ENCODE measurements around the gene RAPGEF2.

The RAPGEF2 gene

GRCh38 chr4:159398236-159398638 lies 295.4 kb downstream of the RAPGEF2 start:
- TF ChIP-seq CTCF (IDR thresholded peaks at IDR 0.05): no peak

- no peak for TF ChIP-seq CTCF (IDR thresholded peaks at IDR 0.05)
Observed at GRCh38 chr4:159400558-159401225, 297.8 kb downstream of the RAPGEF2 start.

GRCh38 chr4:159401226-159401712 lies 298.4 kb downstream of the RAPGEF2 start:
- no peak for TF ChIP-seq CTCF (IDR thresholded peaks at IDR 0.05)

- no peak for TF ChIP-seq CTCF (IDR thresholded peaks at IDR 0.05)
Observed at GRCh38 chr4:159401791-159402380, 299.0 kb downstream of the RAPGEF2 start.

Measured in LNCAP (cell line).